GM12878 (cell line): ENCODE results near the gene ZNF451. TPM values are rescaled to one million over a fixed set of nuclear protein-coding genes. Genes with fewer than 3 reads are reported as not detected.

Experiments used
- ATAC-seq: fragments of 200-7000 bp; cut with Tn5 transposase; 3 replicates; pipeline ENCODE4 v1.9.1; 2020; ENCODE audit warnings: mild to moderate bottlenecking, moderate library complexity
- BruUV-seq: library from RNA; stranded (reverse); fragments of 400-500 nt; replicated peaks from 2 replicates; lab custom pipeline; 2021; lab: Mats Ljungman, UMichigan
- CTCF ChIA-PET: fragments of 300-600 bp; sonication (Branson Sonifier 250); formaldehyde crosslinking; extraction: SDS; loops from one replicate; lab custom pipeline; 2021; ENCODE audit warnings: inconsistent platforms; lab: Yijun Ruan, JAX
- POLR2A ChIA-PET: fragments of 350-600 bp; formaldehyde crosslinking; extraction: SDS; loops from one replicate; lab custom pipeline; 2021; ENCODE audit warnings: inconsistent platforms; lab: Charles Lee
- RAD21 ChIA-PET: fragments of 300-600 bp; sonication (Branson Sonifier 250); formaldehyde crosslinking; loops from one replicate; lab custom pipeline; 2023; ENCODE audit warnings: antibody characterized with exemption; ENCODE audit not compliant: unreplicated experiment; lab: Charles Lee
- SMC1A ChIA-PET: fragments of 300-600 bp; sonication (Branson Sonifier 250); formaldehyde crosslinking; loops from one replicate; lab custom pipeline; 2023; ENCODE audit not compliant: unreplicated experiment, uncharacterized antibody; lab: Charles Lee
- DNase-seq: peaks from one replicate; pipeline ENCODE4 v3.0.0-alpha.2; 2011; ENCODE audit warnings: low read depth, low spot score
- FAIRE-seq: peaks from 3 replicates; lab custom pipeline; 2011; peaks lifted over from hg19 to GRCh38; lab: Jason Lieb, UNC
- H2AFZ ChIP-seq: 2 replicates; pipeline ENCODE4 v1.6.0; 2011; ENCODE audit warnings: low read depth, low read length, control low read depth; ENCODE audit not compliant: control insufficient read depth
- H3K27ac ChIP-seq: 2 replicates; pipeline ENCODE4 v1.5.1; 2011; ENCODE audit warnings: control low read depth; ENCODE audit not compliant: control insufficient read depth, insufficient read depth
- H3K27me3 ChIP-seq, 2 experiments: replicated peaks in 1 of 2; 2 replicates each; pipeline versions ENCODE4 v1.6.0 to v1.6.1; 2011; ENCODE audit warnings: low read length in 1 of 2; ENCODE audit not compliant: control insufficient read depth in 2 of 2, insufficient read depth in 2 of 2
- H3K36me3 ChIP-seq, 2 experiments: 2 replicates each; pipeline ENCODE4 v1.5.1; 2011; ENCODE audit warnings: low read length in 1 of 2; ENCODE audit not compliant: control insufficient read depth in 2 of 2, insufficient read depth in 2 of 2
- H3K4me1 ChIP-seq: 2 replicates; pipeline ENCODE4 v1.6.1; 2011; ENCODE audit warnings: mild to moderate bottlenecking, low read length, moderate library complexity, mixed read lengths; ENCODE audit not compliant: control insufficient read depth, insufficient read depth
- H3K4me2 ChIP-seq: 2 replicates; pipeline ENCODE4 v1.6.0; 2011; ENCODE audit warnings: control low read depth; ENCODE audit not compliant: control insufficient read depth, insufficient read depth
- H3K4me3 ChIP-seq: fragments of 200-600 bp; sonication (generic); 2 replicates; pipeline ENCODE4 v1.5.1; 2016
- H3K79me2 ChIP-seq: 2 replicates; pipeline ENCODE4 v1.6.0; 2011; ENCODE audit warnings: low read length; ENCODE audit not compliant: control insufficient read depth, insufficient read depth
- H3K9ac ChIP-seq: 2 replicates; pipeline ENCODE4 v1.8.0; 2011; ENCODE audit warnings: low read length, control low read depth, mixed read lengths; ENCODE audit not compliant: control insufficient read depth, insufficient read depth
- H3K9me3 ChIP-seq: replicated peaks from 3 replicates; pipeline ENCODE4 v1.5.1; 2011; ENCODE audit warnings: mild to moderate bottlenecking, low read length; ENCODE audit not compliant: control insufficient read depth, insufficient read depth
- H4K20me1 ChIP-seq: 2 replicates; pipeline ENCODE4 v1.6.0; 2011; ENCODE audit not compliant: control insufficient read depth, insufficient read depth
- CBFB ChIP-seq: IDR thresholded peaks from 2 replicates; pipeline ENCODE4 v1.6.1; 2016; ENCODE audit warnings: antibody characterized with exemption, low read depth
- RUNX3 ChIP-seq: IDR thresholded peaks from 2 replicates; pipeline ENCODE4 v1.6.1; 2012; ENCODE audit warnings: low read length, inconsistent platforms
- STAT3 ChIP-seq: IDR thresholded peaks from 2 replicates; pipeline ENCODE4 v1.6.1; 2011; ENCODE audit warnings: low read depth, low read length, improper control_type of control experiment
- ZBTB4 ChIP-seq: fragments of 450-650 bp; formaldehyde crosslinking; IDR thresholded peaks from 2 replicates; pipeline ENCODE4 v1.4.0; 2022; ENCODE audit warnings: mild to moderate bottlenecking, moderate library complexity
- ZNF217 ChIP-seq: fragments of 450-650 bp; IDR thresholded peaks from 2 replicates; pipeline ENCODE4 v1.6.1; 2017; ENCODE audit warnings: antibody characterized with exemption, mild to moderate bottlenecking
- WGBS: methylation state at CpG from one replicate; pipeline ENCODE4 v1.1.6; 2016; ENCODE audit warnings: low lambda C conversion rate; ENCODE audit not compliant: insufficient replicate concordance, insufficient coverage; ENCODE audit errors: missing lambda C conversion rate; 5-methylcytosine and 5-hydroxymethylcytosine counted together
- in situ Hi-C: fragments of 300-500 bp; cut with MboI; formaldehyde crosslinking; loops from 9 replicates; pipeline ENCODE4 v1.14.3; 2018; ENCODE audit warnings: mixed read lengths
- intact Hi-C: fragments of 100-400 bp; cut with micrococcal nuclease; formaldehyde crosslinking; loops from one replicate; pipeline ENCODE4 v1.14.2; 2022; ENCODE audit not compliant: unreplicated experiment
- polyA plus RNA-seq, 11 experiments: library from polyadenylated mRNA; depleted of rRNA in 4 of 11; unstranded in 6 of 11; stranded (reverse) in 5 of 11; fragments of >200 nt; fragmentation: Nextera tagmentation in 4 of 11; fragmentation: Illumina TruSeq in 1 of 11; extraction: Ambion mirVana in 4 of 11; extraction: Trizol in 1 of 11; gene quantifications; 1 replicate in 1 of 11; 2 replicates in 10 of 11; pipeline versions ENCODE4 v1.2.1 to v1.2.3, GENCODE V29; 2011 to 2016; ENCODE audit warnings: inconsistent platforms in 2 of 11, missing spikeins in 2 of 11, low read depth in 1 of 11
- total RNA-seq, 4 experiments: library from RNA; depleted of rRNA in 3 of 4; stranded (reverse); fragments of >200 nt in 3 of 4; fragmentation: Illumina TruSeq in 1 of 4; extraction: Trizol in 1 of 4; gene quantifications; 2 replicates each; pipeline versions ENCODE4 v1.2.1 to v1.2.3, GENCODE V29; 2013 to 2021

The ZNF451 gene
- total and polyA plus RNA-seq, 10 of the 15 experiments (the other 5 are each of a cell fraction or from before 2014, with no cell fraction given): 6.5 to 44.4 (median 23.8) TPM

- TF ChIP-seq ZBTB4 (CRISPR knock-in tag) (no peak), STAT3 (no peak)
Measured at GRCh38 chr6:57201718-57202117, 111.7 kb downstream of the ZNF451 start (continued).

DNA sequence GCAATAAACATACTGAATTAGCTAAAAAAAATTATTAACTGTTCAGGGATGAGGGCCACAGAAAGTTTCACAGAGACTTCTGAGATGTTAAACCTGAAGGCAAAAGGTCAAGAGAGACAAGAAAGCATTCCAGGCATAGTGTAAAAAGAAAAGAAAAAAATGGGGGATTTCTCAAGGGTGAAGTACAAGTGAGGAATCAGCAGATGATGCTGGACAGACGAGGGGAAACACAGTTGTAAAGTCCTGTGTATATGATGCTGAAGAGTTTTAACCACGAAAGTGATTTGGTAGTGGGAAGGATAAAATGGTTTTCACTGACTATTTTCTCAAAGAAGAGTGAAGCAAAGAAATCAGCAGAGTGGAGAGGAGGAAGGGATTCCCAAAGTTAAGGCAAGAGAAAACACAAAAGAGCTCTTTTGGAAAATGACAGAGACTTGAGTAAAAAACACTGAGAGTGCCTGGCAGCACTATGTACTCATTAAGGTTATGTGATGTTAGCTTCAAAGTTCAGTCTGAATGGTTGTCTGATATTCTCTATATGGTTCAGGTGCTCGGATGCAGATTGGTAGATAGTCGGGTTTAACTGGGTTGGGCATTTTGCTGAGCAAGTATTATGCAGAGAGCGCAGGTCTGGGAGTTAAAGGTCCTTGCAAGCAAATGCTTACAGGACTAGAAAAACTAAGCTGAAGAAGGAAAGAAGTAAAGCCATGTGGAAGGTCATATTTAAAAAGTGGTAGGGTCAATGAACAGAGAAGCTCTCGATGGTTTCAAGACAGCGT is 115.8 kb downstream of the ZNF451 start:
- Histone ChIP-seq H3K9me3 (no peaks in the 10 kb centered on the region), H3K79me2 (no peaks in the 10 kb centered on the region; the same call in 1 of the 2 replicates), H3K4me1 (no peaks in the 10 kb centered on the region)
- FAIRE-seq (peak; percentile 71), DNase-seq (no peak), ATAC-seq (peak; percentile 54)
- peak; percentile 45 for TF ChIP-seq RUNX3
- no peak for TF ChIP-seq CBFB
- TF ChIP-seq ZNF217: no peak
- TF ChIP-seq, all 136 proteins: peak for 1
- H3K4me2 ChIP-seq: no peak overlapping the region
- intact Hi-C loops: no loop called here
- no TSS peak for BruUV-seq
- no peaks in the 10 kb centered on the region; a peak in 1 of 4 replicates for H3K36me3 ChIP-seq
- no peaks in the 10 kb centered on the region for H3K27me3 ChIP-seq
- in situ Hi-C loops: no loop called here
- H3K9ac ChIP-seq: no peak overlapping the region
- H3K27ac ChIP-seq: no peak overlapping the region
- H2AFZ ChIP-seq: no peak overlapping the region
- CTCF ChIA-PET: interaction anchor here (1.9 kb wide), 1 partner anchor 14 kb away, joined by 4 read pairs; no protein-coding TSS in a partner anchor
- SMC1A ChIA-PET: interaction anchor here (0.9 to 1.2 kb wide), 6 partner anchors 18 to 301 kb away, joined by 3 to 4 read pairs (median 3); no protein-coding TSS in a partner anchor
- no peaks in the 10 kb centered on the region for H4K20me1 ChIP-seq
- no peak overlapping the region for H3K4me3 ChIP-seq
- 66% methylated on average over 7 of the region's 7 CpGs for WGBS
- RAD21 ChIA-PET: interaction anchor here (1.0 to 2.0 kb wide), 2 partner anchors 16 to 111 kb away, joined by 4 to 5 read pairs; partner anchors contain the start of gene PRIM2
- POLR2A ChIA-PET: interaction anchor here (1.0 to 1.2 kb wide), 2 partner anchors 16 to 34 kb away, joined by 3 to 4 read pairs; partner anchors contain the start of gene BAG2
